Measurements from ENCODE around the gene SOCS4. TPM values are rescaled to one million over a fixed set of nuclear protein-coding genes. Genes with fewer than 3 reads are reported as not detected.

Gene SOCS4
- total and polyA plus RNA-seq, 7 donors, result 4.1 to 23.7 (median 11.7) TPM

DNA sequence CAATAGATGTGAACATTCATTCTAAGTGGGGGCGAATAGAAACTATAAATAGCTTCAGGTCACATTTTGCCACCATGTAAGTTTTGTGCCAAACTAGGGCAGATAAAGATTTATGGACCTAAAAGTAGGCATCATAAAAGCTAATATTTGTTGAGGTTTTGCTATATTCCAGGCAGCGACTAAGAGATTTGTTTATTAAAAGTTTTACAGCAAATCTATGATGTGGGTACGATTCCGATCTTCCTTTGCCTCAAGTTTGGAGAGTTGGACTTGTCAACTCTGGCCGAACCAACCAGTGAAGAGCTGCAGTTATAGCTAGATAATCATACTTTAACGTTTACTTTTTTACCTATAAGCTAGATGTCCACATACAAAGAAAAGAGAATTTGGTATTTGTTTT is 26.0 kb downstream of the SOCS4 start:
- intact Hi-C loops (cut with DNase I), result loop anchor here in 1 of 2 donors (10.0 kb wide), 1 partner anchor 362 kb away; the partner anchor contains the start of gene ATG14
- TF ChIP-seq, protein P1, sequence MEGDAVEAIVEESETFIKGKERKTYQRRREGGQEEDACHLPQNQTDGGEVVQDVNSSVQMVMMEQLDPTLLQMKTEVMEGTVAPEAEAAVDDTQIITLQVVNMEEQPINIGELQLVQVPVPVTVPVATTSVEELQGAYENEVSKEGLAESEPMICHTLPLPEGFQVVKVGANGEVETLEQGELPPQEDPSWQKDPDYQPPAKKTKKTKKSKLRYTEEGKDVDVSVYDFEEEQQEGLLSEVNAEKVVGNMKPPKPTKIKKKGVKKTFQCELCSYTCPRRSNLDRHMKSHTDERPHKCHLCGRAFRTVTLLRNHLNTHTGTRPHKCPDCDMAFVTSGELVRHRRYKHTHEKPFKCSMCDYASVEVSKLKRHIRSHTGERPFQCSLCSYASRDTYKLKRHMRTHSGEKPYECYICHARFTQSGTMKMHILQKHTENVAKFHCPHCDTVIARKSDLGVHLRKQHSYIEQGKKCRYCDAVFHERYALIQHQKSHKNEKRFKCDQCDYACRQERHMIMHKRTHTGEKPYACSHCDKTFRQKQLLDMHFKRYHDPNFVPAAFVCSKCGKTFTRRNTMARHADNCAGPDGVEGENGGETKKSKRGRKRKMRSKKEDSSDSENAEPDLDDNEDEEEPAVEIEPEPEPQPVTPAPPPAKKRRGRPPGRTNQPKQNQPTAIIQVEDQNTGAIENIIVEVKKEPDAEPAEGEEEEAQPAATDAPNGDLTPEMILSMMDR (IDR thresholded peaks at IDR 0.05), result no peak

DNA sequence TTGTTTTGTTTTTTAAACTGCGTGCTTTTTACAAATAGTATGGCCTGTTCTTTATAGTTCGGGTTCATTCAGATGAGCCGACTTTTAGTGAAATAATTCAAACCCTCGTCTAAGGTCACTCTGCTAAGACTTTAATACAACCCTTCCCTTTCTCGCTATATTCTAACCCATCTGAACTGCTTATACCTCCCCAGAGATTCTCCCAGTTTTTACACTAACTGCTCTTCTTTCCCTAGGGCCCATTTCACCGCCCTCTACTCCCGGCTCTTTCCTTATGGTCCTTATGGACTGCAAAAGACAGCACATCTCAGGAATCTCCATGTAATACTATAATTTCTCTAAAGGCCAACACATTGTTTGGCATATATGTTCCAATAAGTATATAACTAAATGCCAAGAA is 26.5 kb downstream of the SOCS4 start:
- H3K36me3 ChIP-seq (ENCODE audit: insufficient read depth in 1 of 2, low read depth in 1 of 2), result peaks cover 0 to 26% of the 10 kb centered on the region in 2 donors
- 82 to 88% (median 86%) methylated on average over 7 of the region's 7 CpGs for WGBS, 3 donors
- intact Hi-C loops (cut with DNase I), result loop anchor here in 1 of 2 donors (10.0 kb wide), 1 partner anchor 361 kb away; the partner anchor contains the start of gene ATG14
- ATAC-seq (no peak), DNase-seq (no peak)
- H3K27me3 ChIP-seq (ENCODE audit: insufficient read depth in 3 of 3, low read length in 2 of 3), result no peaks in the 10 kb centered on the region
- peaks cover 11% of the 10 kb centered on the region for H3K4me1 ChIP-seq
- H3K4me3 ChIP-seq, result peak overlapping the region; percentile 97
- no peaks in the 10 kb centered on the region for H3K9me3 ChIP-seq
- TF ChIP-seq, protein P1 (IDR thresholded peaks at IDR 0.05), result no peak
- H3K27ac ChIP-seq, result peak overlapping the region; percentile 100

More for the DNA sequence above, 26.0 kb downstream of the SOCS4 start:
- Histone ChIP-seq H3K9me3 (no peaks in the 10 kb centered on the region), H3K27me3 (ENCODE audit: insufficient read depth in 3 of 3, low read length in 2 of 3) (no peaks in the 10 kb centered on the region), H3K36me3 (ENCODE audit: insufficient read depth in 1 of 2, low read depth in 1 of 2) (peaks cover 0 to 21% of the 10 kb centered on the region in 2 donors), H3K4me1 (peaks cover 11% of the 10 kb centered on the region), H3K4me3 (peak overlapping the region; percentile 97), H3K27ac (peak overlapping the region; percentile 100)
- DNase-seq (no peak), ATAC-seq (no peak)
- WGBS, 3 donors, result 65 to 73% (median 67%) methylated on average over 6 of the region's 6 CpGs

DNA sequence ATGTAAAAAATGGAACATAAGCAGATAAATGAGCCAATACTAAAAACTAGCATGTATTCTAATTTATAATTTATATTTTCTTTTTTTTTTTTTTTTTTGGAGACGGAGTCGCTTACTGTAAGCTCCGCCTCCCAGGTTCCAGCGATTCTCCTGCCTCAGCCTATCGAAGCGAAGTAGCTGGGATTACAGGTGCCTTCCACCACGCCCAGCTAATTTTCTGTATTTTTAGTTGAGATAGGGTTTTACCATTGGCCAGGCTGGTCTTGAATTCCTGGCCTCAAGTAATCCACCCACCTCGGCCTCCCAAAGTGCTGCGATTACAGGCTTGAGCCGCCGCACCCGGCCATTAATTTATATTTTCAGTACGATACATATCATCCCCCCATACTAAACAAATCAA is 27.1 kb downstream of the SOCS4 start:
- Histone ChIP-seq H3K4me3 (no peak overlapping the region), H3K27me3 (ENCODE audit: insufficient read depth in 3 of 3, low read length in 2 of 3) (no peaks in the 10 kb centered on the region), H3K27ac (no peak overlapping the region), H3K4me1 (peaks cover 11% of the 10 kb centered on the region), H3K36me3 (ENCODE audit: insufficient read depth in 1 of 2, low read depth in 1 of 2) (peaks cover 0 to 26% of the 10 kb centered on the region in 2 donors), H3K9me3 (no peaks in the 10 kb centered on the region)
- no peak for ATAC-seq
- intact Hi-C loops (cut with DNase I), result loop anchor here in 1 of 2 donors (10.0 kb wide), 1 partner anchor 361 kb away; the partner anchor contains the start of gene ATG14
- DNase-seq, result no peak
- 97 to 98% (median 97%) methylated on average over 13 of the region's 13 CpGs for WGBS, 3 donors
- TF ChIP-seq, protein P1 (IDR thresholded peaks at IDR 0.05), result no peak

DNA sequence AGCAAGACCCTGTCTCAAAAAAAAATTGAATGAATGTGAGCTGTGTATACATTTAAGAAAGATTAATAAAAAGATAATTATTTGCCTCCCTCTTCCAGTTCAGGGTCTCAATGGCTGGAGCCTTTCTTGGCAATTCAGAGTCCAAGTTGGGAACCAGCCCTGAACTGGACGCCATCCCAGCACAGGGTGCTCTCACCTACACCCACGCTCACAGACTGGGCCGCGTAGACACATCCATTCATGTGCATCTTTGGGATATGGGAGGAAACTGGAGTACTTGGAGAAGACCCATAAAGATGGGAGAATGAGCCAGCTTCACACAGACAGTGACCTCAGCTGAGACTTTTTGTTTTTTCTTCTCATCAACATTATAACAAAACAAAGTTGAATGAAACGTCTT is 30.9 kb downstream of the SOCS4 start:
- H3K4me1 ChIP-seq, result peaks cover 15% of the 10 kb centered on the region
- WGBS, 3 donors, result 66 to 95% (median 86%) methylated on average over 5 of the region's 5 CpGs
- DNase-seq, result no peak
- no peaks in the 10 kb centered on the region for H3K27me3 ChIP-seq (ENCODE audit: insufficient read depth in 3 of 3, low read length in 2 of 3)
- no peak for ATAC-seq
- TF ChIP-seq, protein P1 (IDR thresholded peaks at IDR 0.05), result no peak
- no peak overlapping the region for H3K27ac ChIP-seq
- H3K36me3 ChIP-seq (ENCODE audit: insufficient read depth in 1 of 2, low read depth in 1 of 2), result peaks cover 0 to 36% of the 10 kb centered on the region in 2 donors
- intact Hi-C loops (cut with DNase I), result loop anchor here in 1 of 2 donors (10.0 kb wide), 1 partner anchor 357 kb away; the partner anchor contains the start of gene ATG14
- H3K9me3 ChIP-seq, result no peaks in the 10 kb centered on the region
- H3K4me3 ChIP-seq, result no peak overlapping the region

DNA sequence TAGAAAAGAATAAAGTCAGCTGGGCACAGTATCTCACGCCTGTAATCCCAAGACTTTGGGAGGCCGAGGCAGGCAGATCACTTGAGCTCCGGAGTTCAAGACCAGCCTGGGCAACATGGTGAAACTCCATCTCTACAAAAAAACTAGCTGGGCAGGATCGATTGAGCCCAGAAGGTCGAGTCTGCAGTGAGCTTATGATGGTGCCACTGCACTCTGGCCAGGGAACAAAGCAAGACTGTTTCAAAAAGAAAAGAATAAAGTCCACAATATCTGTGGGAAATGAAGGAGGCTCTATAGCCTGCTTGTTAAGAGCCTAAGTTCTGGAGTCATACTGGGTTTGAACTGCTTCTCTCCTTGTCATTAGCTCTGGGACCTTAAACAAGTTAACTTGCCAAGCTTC is 32.3 kb downstream of the SOCS4 start:
- ATAC-seq (no peak), DNase-seq (no peak)
- TF ChIP-seq, protein P1 (IDR thresholded peaks at IDR 0.05), result no peak
- Histone ChIP-seq H3K4me3 (no peak overlapping the region), H3K9me3 (no peaks in the 10 kb centered on the region), H3K36me3 (ENCODE audit: insufficient read depth in 1 of 2, low read depth in 1 of 2) (peaks cover 0 to 38% of the 10 kb centered on the region in 2 donors), H3K27ac (no peak overlapping the region), H3K27me3 (ENCODE audit: insufficient read depth in 3 of 3, low read length in 2 of 3) (no peaks in the 10 kb centered on the region), H3K4me1 (peaks cover 13% of the 10 kb centered on the region)
- intact Hi-C loops (cut with DNase I), result loop anchor here in 1 of 2 donors (10.0 kb wide), 1 partner anchor 355 kb away; the partner anchor contains the start of gene ATG14
- WGBS, 3 donors, result 93 to 97% (median 95%) methylated on average over 5 of the region's 5 CpGs

All from psoas muscle (tissue), 8 donors.